GM23338 (cell line): ENCODE results near the gene KCNMA1. TPM values are rescaled to one million over a fixed set of nuclear protein-coding genes. Genes with fewer than 3 reads are reported as not detected.

Experiments used
- ATAC-seq: fragments of 200-7000 bp; cut with Tn5 transposase; 3 replicates; pipeline ENCODE4 v1.9.1; 2020
- DNase-seq: peaks from one replicate; pipeline ENCODE4 v3.0.0-alpha.2; 2015; ENCODE audit warnings: low spot score
- H2AFZ ChIP-seq: fragments of 200-600 bp; sonication (generic); 2 replicates; pipeline ENCODE4 v1.8.0; 2016; ENCODE audit warnings: antibody characterized with exemption, mild to moderate bottlenecking, moderate library complexity
- H3F3A ChIP-seq: fragments of 200-600 bp; sonication (generic); replicated peaks from 2 replicates; pipeline ENCODE4 v1.8.0; 2017; ENCODE audit warnings: antibody characterized with exemption, mixed run types, low read depth
- H3K27ac ChIP-seq: fragments of 200-600 bp; sonication (generic); 2 replicates; pipeline ENCODE4 v1.6.1; 2016; ENCODE audit warnings: low read depth
- H3K27me3 ChIP-seq: fragments of 200-600 bp; sonication (generic); 2 replicates; pipeline ENCODE4 v1.8.0; 2016; ENCODE audit warnings: mild to moderate bottlenecking, mixed run types, moderate library complexity; ENCODE audit not compliant: insufficient read depth
- H3K36me3 ChIP-seq: fragments of 200-600 bp; sonication (generic); 2 replicates; pipeline ENCODE4 v1.8.0; 2016; ENCODE audit warnings: mild to moderate bottlenecking; ENCODE audit not compliant: insufficient read depth
- H3K4me1 ChIP-seq: fragments of 200-600 bp; sonication (generic); 2 replicates; pipeline ENCODE4 v1.8.0; 2016; ENCODE audit warnings: mild to moderate bottlenecking, moderate library complexity; ENCODE audit not compliant: insufficient read depth
- H3K4me2 ChIP-seq: fragments of 200-600 bp; sonication (generic); 2 replicates; pipeline ENCODE4 v1.7.1; 2017; ENCODE audit warnings: mixed run types
- H3K4me3 ChIP-seq: fragments of 200-600 bp; sonication (generic); 2 replicates; pipeline ENCODE4 v1.6.1; 2016; ENCODE audit warnings: mixed run types
- H3K79me2 ChIP-seq: fragments of 200-600 bp; sonication (generic); replicated peaks from 2 replicates; pipeline ENCODE4 v1.8.0; 2017; ENCODE audit warnings: mild to moderate bottlenecking; ENCODE audit not compliant: insufficient read depth
- H3K9me2 ChIP-seq: fragments of 200-600 bp; sonication (generic); 2 replicates; pipeline ENCODE4 v1.8.0; 2017; ENCODE audit not compliant: insufficient read depth
- H4K20me1 ChIP-seq: fragments of 200-600 bp; sonication (generic); replicated peaks from 2 replicates; pipeline ENCODE4 v1.8.0; 2017; ENCODE audit warnings: mild to moderate bottlenecking; ENCODE audit not compliant: insufficient read depth
- H3K27ac Mint-ChIP-seq: 2 replicates; pipeline ENCODE4 v1.8.0; 2020; ENCODE audit warnings: inconsistent platforms, mild to moderate bottlenecking, moderate library complexity, mixed read lengths
- H3K27me3 Mint-ChIP-seq: 3 replicates; pipeline ENCODE4 v1.8.0; 2022; ENCODE audit warnings: low read depth, mild to moderate bottlenecking, moderate library complexity, mixed read lengths, inconsistent platforms; ENCODE audit not compliant: insufficient read depth, poor library complexity
- H3K36me3 Mint-ChIP-seq: 3 replicates; pipeline ENCODE4 v1.8.0; 2021; ENCODE audit warnings: low read depth, mild to moderate bottlenecking, inconsistent platforms, moderate library complexity, mixed read lengths
- H3K4me1 Mint-ChIP-seq: 3 replicates; pipeline ENCODE4 v1.8.0; 2020; ENCODE audit warnings: mild to moderate bottlenecking, inconsistent platforms, mixed read lengths
- H3K4me3 Mint-ChIP-seq: 3 replicates; pipeline ENCODE4 v1.8.0; 2021; ENCODE audit warnings: moderate library complexity, mild to moderate bottlenecking, inconsistent platforms, mixed read lengths
- H3K9me3 Mint-ChIP-seq: 3 replicates; pipeline ENCODE4 v1.8.0; 2020; ENCODE audit warnings: moderate library complexity, mild to moderate bottlenecking, inconsistent platforms, mixed read lengths
- EZH2 ChIP-seq: fragments of 200-600 bp; sonication (generic); IDR thresholded peaks from one replicate; pipeline ENCODE4 v1.8.0; 2017; ENCODE audit warnings: antibody characterized with exemption, mild to moderate bottlenecking, low read depth; ENCODE audit not compliant: unreplicated experiment
- JUNB ChIP-seq: IDR thresholded peaks from one replicate; pipeline ENCODE4 v1.6.1; 2016; ENCODE audit warnings: antibody characterized with exemption; ENCODE audit not compliant: unreplicated experiment
- NANOG ChIP-seq: IDR thresholded peaks from 2 replicates; pipeline ENCODE4 v1.6.1; 2016; ENCODE audit warnings: antibody characterized with exemption, borderline replicate concordance
- POLR2AphosphoS5 ChIP-seq: IDR thresholded peaks from 2 replicates; pipeline ENCODE4 v1.6.1; 2016; ENCODE audit warnings: antibody characterized with exemption, low read depth
- REST ChIP-seq: IDR thresholded peaks from one replicate; pipeline ENCODE4 v1.6.1; 2018; ENCODE audit warnings: antibody characterized with exemption; ENCODE audit not compliant: unreplicated experiment
- STAT1 ChIP-seq: IDR thresholded peaks from one replicate; pipeline ENCODE4 v1.6.1; 2016; ENCODE audit warnings: antibody characterized with exemption; ENCODE audit not compliant: unreplicated experiment
- ZNF331 ChIP-seq: fragments of 250-450 bp; sonication (Bioruptor Pico); IDR thresholded peaks from 2 replicates; pipeline ENCODE4 v1.5.0; 2020; ENCODE audit warnings: low read depth, mild to moderate bottlenecking, moderate library complexity
- polyA plus RNA-seq: library from polyadenylated mRNA; unstranded; fragments of >200 nt; fragmentation: Nextera tagmentation; extraction: Ambion mirVana; gene quantifications from 2 replicates; pipeline ENCODE4 v1.2.1, GENCODE V29; 2016
- total RNA-seq: library from RNA; depleted of rRNA; stranded (reverse); fragments of >200 nt; shearing (Covaris generic); gene quantifications from 2 replicates; pipeline ENCODE4 v1.2.3, GENCODE V29; 2014
- TF ChIP-seq, protein P1 (sequence below): IDR thresholded peaks from 2 replicates; pipeline ENCODE4 v1.6.1; 2016; ENCODE audit warnings: antibody characterized with exemption

KCNMA1 gene
- total and polyA plus RNA-seq, 2 experiments from 2014 or later: 8.2 to 9.0 TPM

DNA sequence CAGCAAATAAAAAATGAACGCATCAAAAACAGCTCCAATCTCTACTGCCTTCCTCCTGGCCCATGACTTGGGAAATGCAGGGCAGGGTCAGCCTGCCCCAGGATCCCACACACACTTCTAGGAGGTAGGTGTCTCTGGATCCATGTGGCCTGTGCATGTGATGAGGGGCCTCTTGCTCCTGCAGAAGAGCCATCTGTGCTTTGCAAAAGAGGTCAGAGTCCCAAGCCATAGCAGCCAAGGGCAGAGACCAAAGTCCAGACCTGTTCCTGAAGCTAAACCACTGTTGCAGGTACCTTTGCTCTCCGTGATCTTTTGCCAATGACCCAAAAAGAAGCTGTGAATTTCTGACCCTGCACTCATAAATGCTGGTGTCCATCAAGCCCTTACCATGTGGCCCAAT is 57.1 kb downstream of the KCNMA1 start:
- H3K4me1 ChIP-seq: no peaks in the 10 kb centered on the region
- no peak overlapping the region for H3K27ac ChIP-seq
- Mint-ChIP-seq H3K27ac (no peak overlapping the region), H3K36me3 (no peaks in the 10 kb centered on the region), H3K9me3 (no peaks in the 10 kb centered on the region), H3K27me3 (peaks cover 5% of the 10 kb centered on the region), H3K4me1 (peaks cover 7% of the 10 kb centered on the region), H3K4me3 (no peak overlapping the region)
- no peak overlapping the region for H3K4me2 ChIP-seq
- DNase-seq: no peak
- H4K20me1 ChIP-seq: no peaks in the 10 kb centered on the region
- H3K36me3 ChIP-seq: no peaks in the 10 kb centered on the region
- no peaks in the 10 kb centered on the region for H3K27me3 ChIP-seq
- no peaks in the 10 kb centered on the region for H3F3A ChIP-seq
- H3K79me2 ChIP-seq: no peaks in the 10 kb centered on the region
- no peak overlapping the region for H3K4me3 ChIP-seq
- ATAC-seq: no peak
- H3K9me2 ChIP-seq: peaks cover 8% of the 10 kb centered on the region; the same call in 1 of the 2 replicates
- TF ChIP-seq JUNB: no peak
- TF ChIP-seq, protein P1, sequence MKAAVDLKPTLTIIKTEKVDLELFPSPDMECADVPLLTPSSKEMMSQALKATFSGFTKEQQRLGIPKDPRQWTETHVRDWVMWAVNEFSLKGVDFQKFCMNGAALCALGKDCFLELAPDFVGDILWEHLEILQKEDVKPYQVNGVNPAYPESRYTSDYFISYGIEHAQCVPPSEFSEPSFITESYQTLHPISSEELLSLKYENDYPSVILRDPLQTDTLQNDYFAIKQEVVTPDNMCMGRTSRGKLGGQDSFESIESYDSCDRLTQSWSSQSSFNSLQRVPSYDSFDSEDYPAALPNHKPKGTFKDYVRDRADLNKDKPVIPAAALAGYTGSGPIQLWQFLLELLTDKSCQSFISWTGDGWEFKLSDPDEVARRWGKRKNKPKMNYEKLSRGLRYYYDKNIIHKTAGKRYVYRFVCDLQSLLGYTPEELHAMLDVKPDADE: no peak
- H2AFZ ChIP-seq: no peak overlapping the region

DNA sequence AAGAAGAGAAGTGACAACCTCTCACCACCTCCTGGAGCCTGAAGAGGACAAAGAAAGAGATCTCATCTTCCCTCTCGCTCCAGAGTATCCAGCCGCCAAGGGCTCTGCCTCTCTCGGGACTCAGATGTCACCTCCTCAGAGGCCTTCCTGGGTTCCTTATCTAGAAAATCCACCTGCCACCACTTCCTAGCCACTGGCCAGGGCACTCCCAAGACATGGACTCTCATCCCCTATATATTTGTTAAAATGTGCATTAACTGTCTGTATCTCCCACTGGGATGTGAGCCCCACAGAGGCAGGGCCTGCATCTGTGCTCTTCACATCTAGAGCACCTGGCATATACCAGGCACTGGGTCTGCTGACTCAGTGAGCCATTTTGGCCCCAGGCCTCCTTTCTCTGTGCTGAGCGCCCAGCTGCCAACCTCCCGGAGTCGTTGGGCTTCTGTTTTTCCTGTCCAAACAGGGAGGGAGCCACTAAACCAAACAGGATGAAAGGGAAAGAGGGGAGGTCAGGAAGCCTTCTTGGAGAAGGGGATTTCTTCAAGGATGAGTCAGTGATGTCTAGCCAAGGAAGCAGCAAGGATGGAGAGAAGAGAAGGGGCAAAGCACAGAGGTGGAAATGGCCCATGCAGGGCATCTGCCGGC is 58.9 kb downstream of the KCNMA1 start:
- H3K9me3 Mint-ChIP-seq: no peaks in the 10 kb centered on the region
- no peaks in the 10 kb centered on the region for H3F3A ChIP-seq
- no peak for TF ChIP-seq ZNF331 (CRISPR knock-in tag)
- TF ChIP-seq POLR2AphosphoS5: no peak
- no peak for TF ChIP-seq NANOG
- H3K9me2 ChIP-seq: peaks cover 8% of the 10 kb centered on the region; the same call in 1 of the 2 replicates
- no peak overlapping the region for H3K4me3 Mint-ChIP-seq
- H3K36me3 Mint-ChIP-seq: no peaks in the 10 kb centered on the region
- no peak overlapping the region for H3K4me2 ChIP-seq
- no peak overlapping the region for H3K4me3 ChIP-seq
- H3K27ac Mint-ChIP-seq: no peak overlapping the region
- no peaks in the 10 kb centered on the region for H4K20me1 ChIP-seq
- H3K27ac ChIP-seq: no peak overlapping the region
- H3K79me2 ChIP-seq: no peaks in the 10 kb centered on the region
- no peaks in the 10 kb centered on the region for H3K4me1 ChIP-seq
- no peak for ATAC-seq
- H3K27me3 Mint-ChIP-seq: peaks cover 4% of the 10 kb centered on the region
- no peak overlapping the region for H2AFZ ChIP-seq
- no peak for DNase-seq
- no peaks in the 10 kb centered on the region for H3K27me3 ChIP-seq
- no peaks in the 10 kb centered on the region for H3K36me3 ChIP-seq
- H3K4me1 Mint-ChIP-seq: peaks cover 3% of the 10 kb centered on the region

DNA sequence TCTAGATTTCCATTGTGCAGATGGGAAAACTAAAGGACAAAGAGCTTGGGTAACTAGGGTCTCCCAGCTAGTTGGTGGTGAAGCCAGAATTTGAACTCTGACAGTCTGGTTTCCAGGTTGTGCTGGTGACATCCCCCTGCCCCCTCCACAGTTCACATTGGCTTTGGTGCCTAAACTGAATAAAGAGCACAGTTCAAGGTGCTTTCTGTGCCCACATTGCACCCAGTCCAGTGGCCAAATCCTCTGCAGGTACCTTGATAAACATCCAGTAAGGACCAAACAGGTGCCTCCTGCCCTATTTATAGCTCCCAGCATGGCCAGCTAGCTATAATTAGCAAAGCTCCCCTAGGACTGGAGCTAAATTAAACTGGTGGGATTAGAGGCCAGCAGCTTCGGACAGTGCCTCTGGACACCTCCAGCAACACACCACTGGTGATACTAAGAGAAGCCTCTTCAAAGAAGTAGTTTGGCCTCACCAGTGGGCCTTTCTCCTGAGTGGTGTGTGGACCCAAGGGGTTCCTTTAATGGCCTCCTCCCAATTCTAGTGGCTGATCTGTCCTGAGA is 59.9 kb downstream of the KCNMA1 start:
- TF ChIP-seq REST (no peak), ZNF331 (CRISPR knock-in tag) (no peak), STAT1 (no peak), EZH2 (no peak), NANOG (no peak)
- TF ChIP-seq, protein P1: no peak
- no peak overlapping the region for H3K27ac ChIP-seq
- H3F3A ChIP-seq: no peaks in the 10 kb centered on the region
- Mint-ChIP-seq H3K36me3 (no peaks in the 10 kb centered on the region), H3K9me3 (no peaks in the 10 kb centered on the region), H3K27me3 (peaks cover 4% of the 10 kb centered on the region), H3K4me1 (peaks cover 3% of the 10 kb centered on the region), H3K4me3 (no peak overlapping the region), H3K27ac (no peak overlapping the region)
- no peaks in the 10 kb centered on the region for H3K27me3 ChIP-seq
- ATAC-seq (no peak), DNase-seq (no peak)
- 0 out of 2 replicates have a peak, but pooled peaks cover 3% of the 10 kb centered on the region for H3K9me2 ChIP-seq
- no peaks in the 10 kb centered on the region for H3K36me3 ChIP-seq
- no peaks in the 10 kb centered on the region for H3K79me2 ChIP-seq
- no peak overlapping the region for H3K4me2 ChIP-seq
- H2AFZ ChIP-seq: no peak overlapping the region
- H3K4me1 ChIP-seq: no peaks in the 10 kb centered on the region
- H3K4me3 ChIP-seq: no peak overlapping the region
- H4K20me1 ChIP-seq: no peaks in the 10 kb centered on the region
